ENCODE data around the gene DCAKD. TPM values are rescaled to one million over a fixed set of nuclear protein-coding genes. Genes with fewer than 3 reads are reported as not detected.

DCAKD gene
- total RNA-seq, 4 donors from 2014 or later, result 9.4 to 144 (median 27.4) TPM

DNA sequence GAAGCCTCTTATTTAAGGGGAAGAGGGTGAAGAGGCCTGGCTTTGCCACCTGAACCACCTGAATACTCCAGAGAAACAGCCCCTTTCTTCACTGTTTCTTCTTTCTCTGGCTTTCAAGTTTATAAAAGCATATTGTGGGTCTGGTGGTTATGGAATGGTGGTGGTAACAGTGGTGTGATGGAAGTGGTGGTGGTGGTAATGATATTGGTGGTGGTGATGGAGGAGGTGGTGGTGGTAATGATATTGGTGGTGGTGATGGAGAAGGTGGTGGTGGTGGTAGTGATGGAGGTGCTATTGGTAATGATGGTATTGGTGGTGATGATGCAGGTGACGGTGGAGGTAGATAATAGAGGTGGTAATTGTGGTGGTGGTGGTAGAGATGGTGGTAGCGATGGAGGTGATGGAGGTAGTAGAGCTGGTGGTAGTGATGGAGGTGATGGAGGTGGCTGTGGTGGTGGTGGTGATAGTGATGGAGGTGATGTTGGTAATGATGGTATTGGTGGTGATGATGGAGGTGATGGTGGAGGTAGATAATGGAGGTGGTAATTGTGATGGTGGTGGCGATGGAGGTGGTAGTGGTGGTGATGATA, 69.2 kb downstream of the DCAKD start:
- WGBS, 2 donors (ENCODE audit: low coverage in 1 of 2), result 91 to 100% methylated on average over 2 to 3 of the region's 3 CpGs
- in situ Hi-C loops (cut with MboI; ENCODE audit: low pct_ligation_motif_present in 1 of 4, low pct_unique_long_range_greater_than_20kb in 1 of 4, low sequenced_read_pairs in 3 of 4) (no loop called here), intact Hi-C loops (cut with DNase I; ENCODE audit: low total_unique reads) (no loop called here)
- H3K36me3 ChIP-seq, result no peaks in the 10 kb centered on the region
- H3K4me1 ChIP-seq, result peaks cover 17 to 39% (median 22%) of the 10 kb centered on the region in 4 donors
- DNase-seq, result no peak
- H3K9me3 ChIP-seq, result no peaks in the 10 kb centered on the region
- H3K4me3 ChIP-seq, result no peak overlapping the region
- peaks cover 30% of the 10 kb centered on the region for H3K27me3 ChIP-seq
- H3K27ac ChIP-seq, result peak overlapping the region in 3 of 4 donors; percentile 44 to 65 (median 53)
- TF ChIP-seq POLR2AphosphoS5 (IDR thresholded peaks at IDR 0.05), result no peak
- TF ChIP-seq, protein P1, sequence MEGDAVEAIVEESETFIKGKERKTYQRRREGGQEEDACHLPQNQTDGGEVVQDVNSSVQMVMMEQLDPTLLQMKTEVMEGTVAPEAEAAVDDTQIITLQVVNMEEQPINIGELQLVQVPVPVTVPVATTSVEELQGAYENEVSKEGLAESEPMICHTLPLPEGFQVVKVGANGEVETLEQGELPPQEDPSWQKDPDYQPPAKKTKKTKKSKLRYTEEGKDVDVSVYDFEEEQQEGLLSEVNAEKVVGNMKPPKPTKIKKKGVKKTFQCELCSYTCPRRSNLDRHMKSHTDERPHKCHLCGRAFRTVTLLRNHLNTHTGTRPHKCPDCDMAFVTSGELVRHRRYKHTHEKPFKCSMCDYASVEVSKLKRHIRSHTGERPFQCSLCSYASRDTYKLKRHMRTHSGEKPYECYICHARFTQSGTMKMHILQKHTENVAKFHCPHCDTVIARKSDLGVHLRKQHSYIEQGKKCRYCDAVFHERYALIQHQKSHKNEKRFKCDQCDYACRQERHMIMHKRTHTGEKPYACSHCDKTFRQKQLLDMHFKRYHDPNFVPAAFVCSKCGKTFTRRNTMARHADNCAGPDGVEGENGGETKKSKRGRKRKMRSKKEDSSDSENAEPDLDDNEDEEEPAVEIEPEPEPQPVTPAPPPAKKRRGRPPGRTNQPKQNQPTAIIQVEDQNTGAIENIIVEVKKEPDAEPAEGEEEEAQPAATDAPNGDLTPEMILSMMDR (IDR thresholded peaks at IDR 0.05), result no peak
- TF ChIP-seq POLR2A (IDR thresholded peaks at IDR 0.05), result no peak
- no peak for TF ChIP-seq EP300 (IDR thresholded peaks at IDR 0.05; ENCODE audit: low read depth)

DNA sequence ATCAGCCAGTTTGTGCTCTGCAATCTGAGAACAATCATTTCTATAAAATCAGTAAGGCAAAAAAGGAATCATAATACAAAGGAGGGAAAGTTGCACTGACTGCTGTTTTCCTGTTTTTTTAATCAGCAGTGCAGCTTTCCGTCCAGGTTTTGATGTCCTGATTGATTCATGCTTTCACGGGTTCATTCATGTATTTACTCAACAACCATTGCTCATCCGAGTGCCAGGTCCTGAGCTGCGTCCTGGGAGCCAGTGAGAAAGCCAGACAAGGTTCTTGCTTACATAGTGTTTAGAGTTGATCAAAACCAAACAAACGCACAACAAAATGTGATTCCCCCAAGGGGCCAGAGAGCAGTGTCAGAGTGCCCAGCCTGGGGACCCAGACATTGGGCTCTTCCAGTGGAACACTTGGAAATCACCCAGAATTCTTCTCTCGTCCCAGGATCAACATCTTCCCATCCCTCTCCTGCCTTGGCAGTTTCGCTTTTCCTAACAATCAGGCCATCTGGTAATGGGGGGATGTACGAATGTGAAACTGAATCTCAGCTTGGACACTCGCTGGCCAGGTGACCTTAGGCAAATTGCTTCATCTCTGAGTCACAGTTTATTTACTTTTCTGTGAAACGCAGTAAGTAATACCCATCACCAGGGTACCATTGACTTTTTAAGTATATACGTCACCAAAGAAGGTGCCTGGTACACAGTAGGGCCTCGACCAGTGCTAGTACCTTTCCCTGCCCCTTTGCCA, 70.0 kb downstream of the DCAKD start:
- no peaks in the 10 kb centered on the region for H3K9me3 ChIP-seq
- in situ Hi-C loops (cut with MboI; ENCODE audit: low pct_ligation_motif_present in 1 of 4, low pct_unique_long_range_greater_than_20kb in 1 of 4, low sequenced_read_pairs in 3 of 4), result no loop called here
- peak overlapping the region; percentile 53 to 87 (median 60) for H3K27ac ChIP-seq
- peaks cover 26% of the 10 kb centered on the region for H3K27me3 ChIP-seq
- 34% methylated on average over 12 of the region's 12 CpGs; no CpG with 5 or more reads in 1 of the 2 donors for WGBS, 2 donors (ENCODE audit: low coverage in 1 of 2)
- no peak for DNase-seq
- peaks cover 18 to 44% (median 22%) of the 10 kb centered on the region in 4 donors for H3K4me1 ChIP-seq
- intact Hi-C loops (cut with DNase I; ENCODE audit: low total_unique reads), result no loop called here
- peak in 1 of 3 donors; percentile 25 for TF ChIP-seq POLR2AphosphoS5 (IDR thresholded peaks at IDR 0.05)
- TF ChIP-seq POLR2A (IDR thresholded peaks at IDR 0.05), result no peak
- H3K4me3 ChIP-seq, result no peak overlapping the region
- no peaks in the 10 kb centered on the region for H3K36me3 ChIP-seq

DNA sequence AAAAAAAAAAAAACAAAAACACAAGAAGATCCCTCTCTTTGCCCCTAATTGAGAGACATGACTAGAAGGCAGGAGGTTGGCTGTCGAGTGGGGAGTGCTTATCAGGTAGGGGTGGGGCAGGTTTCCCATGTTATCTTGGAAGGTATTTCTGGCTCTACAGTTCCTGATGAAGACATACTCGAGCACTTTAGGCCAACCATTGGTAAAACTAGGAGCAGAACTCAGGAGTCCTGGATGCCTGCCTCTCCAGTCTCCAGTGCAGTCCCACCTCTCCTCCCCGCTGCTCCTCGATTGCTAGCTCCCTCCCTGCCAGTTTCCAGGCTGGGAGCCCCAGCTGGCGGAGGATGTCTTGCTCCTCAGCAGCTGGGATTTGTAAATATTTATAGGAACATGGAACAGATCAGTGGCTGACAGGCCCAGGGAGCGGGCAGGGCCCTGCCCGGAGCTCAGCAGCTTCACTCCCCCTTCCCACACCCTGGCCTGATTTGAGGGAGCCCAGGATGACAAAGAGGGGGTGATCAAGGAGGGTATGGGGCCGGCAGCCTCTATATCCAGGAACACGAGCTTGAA, 71.9 kb downstream of the DCAKD start:
- in situ Hi-C loops (cut with MboI; ENCODE audit: low pct_ligation_motif_present in 1 of 4, low pct_unique_long_range_greater_than_20kb in 1 of 4, low sequenced_read_pairs in 3 of 4), result no loop called here
- 42 to 50% methylated on average over 1 to 9 of the region's 9 CpGs for WGBS, 2 donors (ENCODE audit: low coverage in 1 of 2)
- Histone ChIP-seq H3K4me3 (no peak overlapping the region), H3K27ac (peak overlapping the region; percentile 53 to 87 (median 60)), H3K27me3 (peaks cover 27% of the 10 kb centered on the region), H3K4me1 (peaks cover 18 to 44% (median 22%) of the 10 kb centered on the region in 4 donors), H3K36me3 (no peaks in the 10 kb centered on the region), H3K9me3 (no peaks in the 10 kb centered on the region)
- DNase-seq, result peak; percentile 51
- TF ChIP-seq EP300 (IDR thresholded peaks at IDR 0.05; ENCODE audit: low read depth) (no peak), POLR2AphosphoS5 (IDR thresholded peaks at IDR 0.05) (peak; percentile 56 to 82 (median 71)), POLR2A (IDR thresholded peaks at IDR 0.05) (no peak)
- TF ChIP-seq, protein P1 (IDR thresholded peaks at IDR 0.05), result no peak
- intact Hi-C loops (cut with DNase I; ENCODE audit: low total_unique reads), result no loop called here

DNA sequence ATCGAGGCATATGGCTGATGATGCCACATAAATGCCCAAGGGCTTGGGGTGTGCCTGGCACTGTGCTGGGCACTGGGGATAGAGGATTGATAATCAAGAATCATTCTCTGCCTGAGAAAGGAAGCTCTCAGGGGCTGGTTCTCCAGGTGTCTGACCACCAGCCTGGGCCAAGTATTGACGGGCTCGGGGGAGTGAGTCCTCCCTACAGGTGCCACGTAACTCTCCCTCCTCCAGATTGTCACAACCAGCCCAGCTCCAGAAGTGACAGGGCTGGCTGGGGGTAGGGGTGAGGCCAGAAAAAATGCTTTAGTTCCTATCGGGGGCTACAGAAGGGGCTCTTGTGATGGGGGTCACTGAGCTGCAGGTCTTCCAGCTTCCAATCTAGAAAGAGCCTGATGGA, 72.6 kb downstream of the DCAKD start:
- H3K27ac ChIP-seq, result peak overlapping the region; percentile 53 to 87 (median 60)

More for the DNA sequence above, 72.6 kb downstream of the DCAKD start:
- Histone ChIP-seq H3K4me3 (no peak overlapping the region), H3K4me1 (peaks cover 18 to 44% (median 22%) of the 10 kb centered on the region in 4 donors), H3K27me3 (peaks cover 31% of the 10 kb centered on the region), H3K9me3 (no peaks in the 10 kb centered on the region), H3K36me3 (no peaks in the 10 kb centered on the region)
- DNase-seq, result no peak
- in situ Hi-C loops (cut with MboI; ENCODE audit: low pct_ligation_motif_present in 1 of 4, low pct_unique_long_range_greater_than_20kb in 1 of 4, low sequenced_read_pairs in 3 of 4), result no loop called here
- intact Hi-C loops (cut with DNase I; ENCODE audit: low total_unique reads), result no loop called here
- no peak for TF ChIP-seq POLR2AphosphoS5 (IDR thresholded peaks at IDR 0.05)
- TF ChIP-seq EP300 (IDR thresholded peaks at IDR 0.05; ENCODE audit: low read depth), result no peak
- TF ChIP-seq POLR2A (IDR thresholded peaks at IDR 0.05), result no peak
- TF ChIP-seq, protein P1 (IDR thresholded peaks at IDR 0.05), result no peak
- WGBS, 2 donors (ENCODE audit: low coverage in 1 of 2), result 84% methylated on average over 5 of the region's 5 CpGs; no CpG with 5 or more reads in 1 of the 2 donors
